NCI-H1417 treated with DMSO at 0.1 percent for 48 hours (cell line): ENCODE data around the gene RXRB.

Experiments
- DNase-seq: peaks from one replicate; lab custom pipeline; 2025; lab: John Stamatoyannopoulos, UW

RXRB gene

GRCh38 chr6:33176906-33177305 is 23.6 kb downstream of the RXRB start:
- no peak for DNase-seq

- DNase-seq: no peak
Observed at GRCh38 chr6:33175436-33176069, 24.9 kb downstream of the RXRB start.

GRCh38 chr6:33174784-33175183 is 25.7 kb downstream of the RXRB start:
- DNase-seq: no peak

GRCh38 chr6:33173535-33174180 is 26.8 kb downstream of the RXRB start:
- no peak for DNase-seq

- no peak for DNase-seq
Observed at GRCh38 chr6:33172688-33173534, 27.6 kb downstream of the RXRB start.

- no peak for DNase-seq
Observed at GRCh38 chr6:33171880-33172687, 28.4 kb downstream of the RXRB start.

- DNase-seq: no peak
Observed at GRCh38 chr6:33171016-33171879, 29.2 kb downstream of the RXRB start.

- DNase-seq: no peak
Observed at GRCh38 chr6:33170176-33171015, 30.1 kb downstream of the RXRB start.

GRCh38 chr6:33169291-33170175 is 30.9 kb downstream of the RXRB start:
- no peak for DNase-seq

- no peak for DNase-seq
Observed at GRCh38 chr6:33168639-33169038, 31.8 kb downstream of the RXRB start.

- no peak for DNase-seq
Observed at GRCh38 chr6:33168284-33168601, 32.2 kb downstream of the RXRB start.

- DNase-seq: no peak
Observed at GRCh38 chr6:33167374-33168283, 32.8 kb downstream of the RXRB start.

- DNase-seq: no peak
Observed at GRCh38 chr6:33166811-33167210, 33.7 kb downstream of the RXRB start.

- no peak for DNase-seq
Observed at GRCh38 chr6:33166363-33166762, 34.1 kb downstream of the RXRB start.

- DNase-seq: no peak
Observed at GRCh38 chr6:33165581-33166258, 34.7 kb downstream of the RXRB start.

GRCh38 chr6:33164665-33165373 is 35.6 kb downstream of the RXRB start:
- DNase-seq: no peak

- DNase-seq: no peak
Observed at GRCh38 chr6:33164176-33164575, 36.3 kb downstream of the RXRB start.
